Activated CD4-positive, alpha-beta T cell treated with anti-CD3 and anti-CD28 coated beads, Interleukin-2, Interleukin-6, amounts not matched to agents 100 ng/mL and 50 ng/mL, durations not matched to agents 16 hours and 8 hours (primary cell): ENCODE measurements around the gene TBK1.
"Not testable (repeated sequence)": the region's sequence is repeated elsewhere in the genome, so short reads cannot be mapped to it uniquely, and the experiment has no call there.

Experiments used
- DNase-seq: peaks from one replicate; pipeline ENCODE4 v3.0.0-alpha.2; 2020

The TBK1 gene

DNA sequence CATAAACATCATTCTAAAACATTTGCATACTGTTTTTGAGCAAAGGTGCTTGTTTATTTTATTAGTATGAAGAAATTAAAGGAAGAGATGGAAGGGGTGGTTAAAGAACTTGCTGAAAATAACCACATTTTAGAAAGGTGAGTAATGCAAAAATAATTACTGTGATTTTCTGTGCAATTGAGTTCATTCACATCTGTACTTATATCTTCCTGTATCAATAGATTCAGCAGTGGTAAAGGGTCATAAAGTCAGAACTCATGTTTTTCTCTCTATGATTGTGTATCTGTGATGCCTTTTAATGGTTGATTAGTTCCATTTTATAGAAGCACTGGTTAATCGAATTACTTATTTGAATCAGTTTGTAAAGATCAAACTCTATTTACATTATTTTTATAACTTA is 46.0 kb downstream of the TBK1 start:
- DNase-seq = no peak

DNA sequence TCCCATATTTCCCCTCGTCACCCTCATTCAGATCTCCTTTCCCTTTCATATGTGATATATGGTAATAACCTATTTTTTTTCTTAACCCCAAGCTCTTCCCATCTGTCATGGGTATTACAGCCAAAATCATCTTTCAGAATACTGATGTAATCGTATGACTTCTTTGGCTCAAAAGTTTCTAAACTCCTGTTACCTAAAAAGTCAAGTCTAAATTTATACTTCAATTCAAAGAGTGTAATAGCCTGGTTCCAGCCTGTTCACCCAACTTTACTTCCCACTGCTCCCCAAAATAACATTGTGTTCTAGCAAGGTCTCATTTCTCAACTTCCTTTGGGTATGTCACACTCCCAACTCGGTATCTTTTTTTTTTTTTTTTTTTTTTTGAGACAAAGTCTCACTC is 48.5 kb downstream of the TBK1 start:
- no peak for DNase-seq

DNA sequence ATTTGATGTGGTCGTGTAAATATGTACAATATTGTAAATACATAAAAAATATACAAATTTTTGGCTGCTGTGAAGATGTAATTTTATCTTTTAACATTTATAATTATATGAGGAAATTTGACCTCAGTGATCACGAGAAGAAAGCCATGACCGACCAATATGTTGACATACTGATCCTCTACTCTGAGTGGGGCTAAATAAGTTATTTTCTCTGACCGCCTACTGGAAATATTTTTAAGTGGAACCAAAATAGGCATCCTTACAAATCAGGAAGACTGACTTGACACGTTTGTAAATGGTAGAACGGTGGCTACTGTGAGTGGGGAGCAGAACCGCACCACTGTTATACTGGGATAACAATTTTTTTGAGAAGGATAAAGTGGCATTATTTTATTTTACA is 49.6 kb downstream of the TBK1 start:
- no peak for DNase-seq

DNA sequence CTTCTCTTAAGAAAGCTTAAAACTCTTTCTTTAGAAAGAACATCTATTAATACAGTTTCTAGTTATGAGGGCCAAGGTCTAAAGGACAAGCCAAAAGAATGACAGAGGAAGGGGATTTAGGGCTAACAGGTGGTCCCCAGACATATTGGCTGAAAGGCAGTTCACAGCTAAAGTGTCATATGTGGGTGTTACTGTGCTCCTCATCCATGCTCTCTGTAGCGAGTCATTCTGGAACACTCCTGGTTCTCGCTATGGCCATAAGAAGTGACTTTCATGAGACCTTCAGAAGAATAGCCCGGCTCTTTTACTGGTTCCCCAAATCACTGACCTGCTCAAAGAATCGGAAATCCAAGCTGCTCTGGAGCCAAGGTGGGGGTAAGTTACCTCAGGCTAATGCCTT is 55.0 kb downstream of the TBK1 start:
- DNase-seq = no peak

DNA sequence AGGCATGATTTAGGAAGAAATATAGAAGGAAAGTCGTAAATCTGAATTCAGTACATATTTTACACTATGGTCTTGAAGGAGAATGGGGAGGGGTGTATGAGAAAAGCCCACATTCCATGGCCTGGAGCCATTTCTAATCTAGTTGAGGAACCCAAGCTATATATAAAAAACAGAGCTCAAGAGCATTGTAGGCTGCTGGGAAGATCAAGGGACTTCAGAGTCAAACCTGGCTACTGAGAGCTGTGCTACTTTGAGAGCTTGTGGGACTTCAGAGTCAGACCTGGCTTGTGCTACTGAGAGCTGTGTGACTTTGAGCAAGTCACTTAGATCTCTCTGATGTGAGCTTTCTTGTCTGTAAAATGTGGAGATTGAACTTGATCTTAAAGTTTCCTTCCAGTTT is 58.7 kb downstream of the TBK1 start:
- no peak for DNase-seq

DNA sequence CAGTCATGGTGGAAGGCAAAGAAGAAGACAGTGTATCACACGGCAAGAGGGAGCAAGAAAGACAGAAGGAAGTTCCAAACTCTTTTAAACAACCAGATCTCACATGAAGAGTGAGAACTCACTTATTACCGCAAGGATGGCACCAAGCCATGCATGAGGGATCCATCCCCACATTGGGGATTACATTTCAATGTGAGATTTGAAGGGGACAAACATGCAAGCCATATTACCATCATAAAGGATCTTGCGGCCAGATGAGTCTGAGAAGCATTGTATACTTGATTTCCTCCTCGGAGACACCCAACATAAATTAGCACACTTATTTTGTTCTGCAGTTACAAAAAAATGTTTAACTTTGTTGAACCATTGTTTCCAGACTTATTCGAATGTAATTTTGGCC is 66.5 kb downstream of the TBK1 start:
- DNase-seq = no peak

DNA sequence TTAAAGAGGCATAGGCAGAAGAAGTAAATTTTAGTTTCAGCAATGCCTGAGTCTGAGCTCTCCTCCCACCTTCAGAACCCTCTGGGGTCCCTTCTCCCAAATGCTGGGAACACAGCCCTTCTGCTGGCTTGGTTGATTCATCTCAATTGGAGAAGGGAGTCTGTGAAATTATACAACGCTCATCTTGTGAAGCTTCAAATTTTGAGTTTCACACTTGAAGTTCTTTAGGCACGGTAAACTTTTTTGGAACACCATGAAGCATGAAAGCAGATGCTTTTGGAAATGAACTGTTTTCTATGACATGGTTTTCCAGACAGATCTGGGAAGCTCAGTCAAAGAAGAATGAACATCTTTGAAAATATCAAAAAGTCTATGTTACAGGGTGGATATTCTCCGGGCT is 69.9 kb downstream of the TBK1 start:
- DNase-seq = no peak

DNA sequence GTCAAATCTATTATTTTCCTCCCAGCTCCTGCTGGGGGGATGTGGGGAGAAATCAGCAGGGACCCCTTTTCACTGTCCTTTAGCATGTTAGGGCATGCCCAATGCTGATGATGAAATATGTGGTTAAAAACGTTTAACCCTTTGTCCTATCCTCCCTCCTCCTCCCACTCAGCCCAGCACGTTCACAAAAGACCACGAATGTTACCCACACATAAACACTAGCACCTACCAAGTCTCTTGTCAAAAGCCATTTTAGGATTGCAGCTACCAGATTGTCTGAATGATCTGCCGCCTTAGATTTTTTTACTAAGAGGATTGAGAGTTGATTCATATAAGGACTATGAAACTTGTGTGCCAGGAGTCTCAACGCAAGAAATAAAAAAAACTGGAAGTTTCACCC is 70.4 kb downstream of the TBK1 start:
- no peak for DNase-seq

DNA sequence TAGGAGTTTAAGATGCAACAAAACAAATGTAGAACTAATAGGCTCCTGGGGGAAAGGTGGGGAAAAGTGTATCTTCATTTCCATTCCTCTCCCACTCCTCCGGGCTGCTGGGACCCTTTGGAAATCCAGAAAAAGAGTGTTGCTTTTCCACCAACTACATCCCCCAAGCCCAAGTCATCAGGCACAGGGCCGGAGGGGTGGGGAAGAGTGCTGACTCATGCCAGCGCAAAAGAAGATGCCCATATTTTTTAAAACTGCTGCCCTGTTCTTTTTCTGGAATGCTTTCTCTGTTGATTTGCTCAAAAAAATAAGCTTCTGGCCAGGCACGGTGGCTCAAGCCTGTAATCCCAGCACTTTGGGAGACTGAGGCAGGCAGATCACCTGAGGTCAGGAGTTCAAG is 70.9 kb downstream of the TBK1 start:
- DNase-seq = no peak

DNA sequence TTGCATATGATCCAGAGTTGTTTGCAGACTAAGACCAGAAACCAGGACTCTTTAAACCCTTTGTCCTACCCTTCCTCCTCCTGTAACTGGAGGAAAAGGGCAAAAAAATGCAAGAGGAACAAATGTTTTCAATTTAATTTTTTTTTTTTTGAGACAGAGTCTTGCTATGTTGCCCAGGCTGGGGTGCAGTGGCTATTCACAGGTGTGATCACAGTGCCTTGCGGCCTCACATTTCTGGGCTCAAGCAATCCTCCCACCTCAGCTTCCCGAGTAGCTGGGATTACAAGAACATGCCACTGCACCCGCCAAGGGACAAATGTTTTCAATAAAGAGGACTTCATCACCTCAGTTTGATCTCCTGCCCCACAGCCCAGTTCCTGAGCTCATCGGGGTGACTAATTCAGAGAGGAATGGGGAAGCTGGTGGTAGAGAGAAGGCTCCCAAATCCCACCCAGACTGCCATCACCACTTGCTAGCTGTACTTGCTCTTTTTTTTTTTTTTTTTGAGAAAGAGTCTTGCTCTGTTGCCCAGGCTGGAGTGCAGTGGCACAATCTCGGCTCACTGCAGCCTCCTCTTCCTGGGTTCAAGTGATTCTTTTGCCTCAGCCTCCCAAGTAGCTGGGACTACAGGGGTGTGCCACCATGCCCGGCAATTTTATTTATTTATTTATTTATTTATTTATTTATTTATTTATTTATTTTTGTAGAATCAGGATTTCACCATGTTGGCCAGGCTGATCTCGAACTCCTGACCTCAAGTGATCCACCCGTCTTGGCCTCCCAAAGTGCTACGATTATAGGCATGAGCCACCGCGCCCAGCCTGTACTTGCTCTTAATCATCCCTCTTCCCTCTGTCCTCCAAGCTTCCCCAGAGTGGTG is 71.9 kb downstream of the TBK1 start:
- DNase-seq = not testable (repeated sequence)

DNA sequence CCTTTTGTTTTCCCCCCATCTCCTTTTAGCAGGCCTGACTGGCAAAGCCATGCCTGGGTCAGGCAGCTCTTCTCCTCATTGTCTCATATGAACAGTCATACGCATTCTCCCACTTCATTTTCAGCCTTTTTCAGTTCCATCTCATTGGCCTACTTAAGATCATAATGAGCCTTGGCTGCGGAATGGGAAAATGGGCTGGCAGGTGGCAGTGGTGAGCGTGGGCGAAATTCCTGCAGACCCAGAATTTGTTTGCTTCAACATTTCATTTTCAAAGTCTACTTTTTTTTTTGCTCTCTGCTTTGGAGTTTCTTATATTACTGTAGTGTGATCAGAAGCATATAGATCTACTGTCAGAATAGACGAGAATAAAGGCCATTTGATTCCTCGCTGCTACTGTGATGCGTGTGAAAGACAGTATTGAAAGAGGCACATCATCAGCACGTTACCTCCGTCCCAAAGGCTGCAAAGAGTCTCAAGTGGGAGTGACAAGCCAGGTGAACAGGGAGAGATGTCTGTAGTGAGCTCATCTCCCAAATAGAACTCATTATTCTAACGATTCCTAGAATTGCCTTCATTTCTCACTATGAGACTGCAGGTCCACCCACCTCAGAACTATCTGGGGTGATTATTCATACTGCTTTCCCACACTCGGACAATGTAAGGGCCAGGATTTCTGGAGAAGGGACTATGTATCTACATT is 73.7 kb downstream of the TBK1 start:
- no peak for DNase-seq

DNA sequence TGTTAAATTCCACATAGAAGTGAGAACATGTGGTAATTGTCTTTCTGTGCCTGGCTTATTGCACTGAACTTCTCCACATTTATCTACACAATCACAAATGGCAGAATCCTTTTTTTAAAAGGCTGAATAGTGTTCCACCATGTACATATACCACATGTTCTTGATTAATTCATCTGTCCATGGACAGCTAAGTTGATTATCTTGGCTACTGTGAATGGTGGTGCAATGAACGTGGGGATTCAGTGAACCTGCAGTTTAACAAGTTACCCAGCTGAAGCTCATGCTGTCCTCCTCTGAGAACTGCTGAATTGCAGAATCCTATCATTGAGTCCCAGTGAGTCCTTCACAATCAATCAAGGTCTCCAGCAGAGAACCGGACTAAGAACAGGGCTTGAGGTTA is 74.9 kb downstream of the TBK1 start:
- DNase-seq = no peak

DNA sequence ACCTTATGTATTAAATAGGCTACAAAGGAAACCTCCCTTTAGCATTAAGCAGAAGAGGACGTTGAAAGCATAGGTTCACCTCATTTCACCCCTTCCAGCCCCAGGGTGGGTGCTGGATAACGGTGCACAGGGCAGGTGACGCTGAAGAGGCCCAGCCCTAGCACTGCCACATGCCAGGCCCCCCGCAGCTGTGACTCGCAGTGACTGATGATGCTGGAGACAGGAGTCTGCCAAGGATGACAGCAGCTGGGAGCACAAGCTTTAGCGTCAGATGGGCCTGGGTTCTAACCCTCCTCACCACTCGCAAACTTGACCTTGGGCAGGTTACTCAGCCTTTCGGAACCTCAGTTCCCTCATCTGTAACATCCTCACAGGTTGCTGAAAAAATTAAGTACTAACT is 76.7 kb downstream of the TBK1 start:
- no peak for DNase-seq

DNA sequence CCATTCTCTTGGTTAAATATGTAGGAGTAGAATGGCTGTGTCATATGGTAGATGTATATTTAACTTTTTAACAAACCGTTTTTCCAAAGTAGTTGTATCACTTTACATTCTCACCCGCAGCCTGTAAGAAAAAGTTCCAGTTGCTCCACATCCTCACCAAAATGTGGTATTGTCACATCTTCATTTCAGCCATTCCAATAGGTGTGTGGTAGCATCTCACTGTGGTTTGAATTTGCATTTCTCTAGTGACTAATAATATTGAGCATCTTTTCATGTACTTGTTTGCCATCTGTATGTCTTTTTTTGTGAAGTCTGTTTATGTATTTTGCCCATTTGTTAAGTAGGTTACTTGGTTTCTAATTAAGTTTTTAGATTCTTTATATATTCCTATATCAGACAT is 78.6 kb downstream of the TBK1 start:
- DNase-seq = peak; percentile 3

DNA sequence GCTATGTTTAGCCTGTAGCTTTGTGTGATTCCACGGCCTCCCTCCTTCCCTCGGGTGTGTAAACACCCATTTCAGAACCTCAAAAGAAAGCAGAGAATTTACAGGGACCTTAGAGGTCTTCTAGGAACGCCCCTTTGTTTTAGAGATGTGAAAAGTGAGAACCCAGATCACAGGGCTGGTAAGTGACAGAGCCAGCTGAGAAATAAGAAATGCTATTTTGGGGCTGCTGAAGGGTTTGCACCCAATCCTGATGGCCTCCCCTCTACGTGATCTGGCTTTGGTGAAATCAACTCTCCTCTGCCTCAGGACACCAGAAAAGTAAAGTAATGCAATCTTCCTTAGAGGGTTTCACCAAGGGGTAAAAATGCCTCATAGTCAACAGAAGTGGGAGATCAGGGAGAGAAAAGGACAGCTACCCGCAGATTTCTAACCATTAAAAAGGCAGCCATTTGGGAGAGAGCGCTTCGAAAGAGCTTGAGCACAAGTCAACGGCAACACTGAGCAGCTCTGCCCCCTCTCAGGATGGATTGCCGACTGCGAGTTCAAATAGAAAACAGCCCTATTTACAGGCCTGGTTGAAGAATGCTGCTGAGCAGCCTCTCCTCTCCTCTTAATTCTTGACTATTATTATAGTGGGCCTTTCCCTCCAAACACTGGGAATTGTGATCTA is 79.9 kb downstream of the TBK1 start:
- DNase-seq = no peak

DNA sequence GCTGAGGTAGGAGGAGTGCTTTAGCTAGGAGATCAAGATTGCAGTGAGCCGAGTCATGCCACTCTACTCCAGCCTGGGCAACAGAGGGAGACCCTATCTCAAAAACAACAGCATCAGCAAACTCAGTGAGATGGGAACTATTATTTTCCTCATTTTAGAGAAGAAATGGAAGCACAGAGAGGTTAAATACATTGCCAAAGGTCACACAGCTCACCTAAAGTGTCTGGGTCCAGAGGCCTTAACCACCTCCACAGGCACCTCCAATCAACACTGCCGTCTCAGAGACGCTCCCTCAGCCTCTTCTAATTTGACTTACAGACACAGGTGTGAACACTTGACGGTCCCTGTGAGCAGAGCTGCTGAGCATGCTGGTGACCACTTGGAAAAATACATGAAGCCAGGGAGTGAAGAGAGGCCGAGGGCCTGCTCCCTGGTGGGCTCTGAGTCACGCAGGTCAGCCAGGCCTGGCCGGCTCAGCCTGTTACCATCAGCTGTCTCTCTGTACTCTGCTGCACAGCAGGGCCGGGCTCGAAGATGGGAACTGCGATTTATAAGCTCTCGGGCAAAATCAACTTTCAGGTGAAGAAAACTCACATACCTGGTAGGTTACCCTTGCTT is 80.9 kb downstream of the TBK1 start:
- no peak for DNase-seq

DNA sequence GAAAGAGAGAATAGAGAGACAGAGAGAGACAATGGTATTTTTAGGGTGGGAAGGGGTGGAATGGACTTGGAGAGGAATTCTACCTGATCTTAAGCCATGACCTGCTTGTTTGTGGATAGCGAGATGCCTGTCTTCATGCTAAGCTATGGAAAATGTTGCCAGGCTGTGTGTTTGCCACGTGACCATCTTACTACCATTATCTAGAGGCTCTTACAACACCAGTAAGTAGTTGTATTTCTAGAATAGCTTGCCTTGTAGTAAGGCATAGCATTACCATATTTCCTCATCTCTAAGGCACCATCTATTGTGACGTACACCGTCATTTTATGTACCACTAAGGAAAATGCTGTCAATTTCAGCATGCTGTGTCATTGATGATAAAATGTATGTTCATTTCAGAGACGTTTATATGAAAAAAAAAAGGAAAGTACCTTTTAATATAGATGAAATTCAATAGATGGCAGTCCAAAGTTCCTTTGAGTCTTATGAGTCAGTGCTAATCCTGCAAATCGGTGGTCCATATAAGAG is 82.8 kb downstream of the TBK1 start:
- DNase-seq = no peak

DNA sequence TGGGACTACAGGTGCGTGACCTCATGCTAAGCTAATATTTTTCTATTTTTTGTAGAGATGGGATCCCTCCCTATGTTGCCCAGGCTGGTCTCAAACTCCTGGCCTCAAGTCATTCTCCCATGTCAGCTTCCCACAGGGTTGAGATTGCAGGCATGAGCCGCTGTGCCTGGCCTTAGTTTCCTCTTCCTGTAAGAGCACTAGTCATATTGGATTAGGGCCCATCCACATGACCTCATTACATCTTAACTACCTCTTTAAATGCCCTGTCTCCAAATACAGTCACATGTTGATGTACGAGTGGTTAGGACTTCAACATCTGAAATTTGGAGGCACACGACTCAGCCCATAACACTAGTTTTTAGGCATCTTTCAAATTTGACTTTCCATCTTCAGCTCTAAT is 86.2 kb downstream of the TBK1 start:
- DNase-seq = no peak

DNA sequence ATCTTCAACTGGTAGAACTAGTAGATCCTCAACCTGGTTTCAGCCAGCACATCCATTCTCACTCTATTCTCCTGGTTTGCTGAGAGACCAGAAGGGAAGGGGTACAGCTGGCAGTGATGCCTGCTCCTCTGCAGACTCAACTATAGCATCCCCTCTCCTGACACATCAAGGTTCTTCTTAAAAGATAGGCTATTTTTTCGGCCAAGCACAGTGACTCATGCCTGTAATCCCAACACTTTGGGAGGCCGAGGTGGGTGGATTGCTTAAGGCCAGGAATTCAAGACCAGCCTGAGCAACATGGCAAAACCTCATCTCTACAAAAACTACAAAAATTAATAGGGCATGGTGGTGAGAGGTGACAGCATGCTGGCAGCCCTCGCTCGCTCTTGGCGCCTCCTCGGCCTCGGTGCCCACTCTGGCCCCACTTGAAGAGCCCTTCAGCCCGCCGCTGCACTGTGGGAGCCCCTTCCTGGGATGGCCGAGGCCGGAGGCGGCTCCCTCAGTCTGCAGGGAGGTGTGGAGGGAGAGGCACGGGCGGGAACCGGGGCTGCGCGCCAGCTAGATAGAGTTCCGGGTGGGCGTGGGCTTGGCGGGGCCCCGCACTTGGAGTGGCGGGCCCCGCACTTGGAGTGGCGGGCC is 90.6 kb downstream of the TBK1 start:
- DNase-seq = not testable (repeated sequence)

DNA sequence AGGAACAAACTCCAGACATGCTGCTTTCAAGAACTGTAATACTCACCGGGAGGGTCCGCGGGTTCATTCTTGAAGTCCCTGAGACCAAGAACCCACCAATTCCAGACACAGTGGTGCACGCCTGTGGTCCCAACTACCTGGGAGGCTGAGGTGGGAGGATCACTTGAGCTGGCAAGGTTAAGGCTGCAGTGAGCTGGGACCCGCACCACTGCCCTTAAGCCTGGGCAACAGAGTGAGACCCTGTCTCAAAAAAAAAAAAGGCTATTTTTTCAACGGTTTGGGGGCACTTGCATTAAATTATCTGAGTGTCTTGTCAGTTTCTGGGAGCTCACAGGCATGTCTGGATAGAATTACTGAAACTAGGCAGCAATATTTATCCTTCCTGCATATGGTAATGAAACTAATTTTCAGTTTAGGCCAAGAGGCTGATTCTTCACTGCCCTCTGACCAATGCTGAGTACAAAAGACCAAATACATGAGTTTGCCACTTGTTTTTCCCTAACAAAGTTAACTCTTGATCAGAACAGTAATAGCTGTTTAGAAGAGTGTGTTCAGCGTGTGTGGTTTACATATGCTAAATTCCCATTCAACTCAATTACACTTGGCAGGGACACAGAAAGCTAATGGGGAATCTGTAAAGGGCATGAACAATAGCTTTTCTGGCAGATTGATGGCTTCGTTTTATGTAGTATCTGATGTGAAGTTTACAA is 92.6 kb downstream of the TBK1 start:
- DNase-seq = no peak

DNA sequence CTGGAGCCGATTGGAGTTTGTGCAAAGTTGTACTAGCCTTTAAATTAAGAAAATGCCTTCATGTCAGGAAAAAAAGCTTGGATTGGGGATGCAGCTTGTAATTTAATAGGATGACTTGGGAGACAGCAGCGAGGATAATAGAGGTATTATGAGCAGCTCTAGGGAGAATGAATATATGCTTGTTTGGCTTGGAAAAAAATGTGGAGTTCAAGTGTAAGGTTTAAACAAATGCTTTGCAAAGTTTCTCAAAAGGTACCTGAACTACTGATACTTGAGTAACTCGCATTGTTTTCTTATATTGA is 93.1 kb downstream of the TBK1 start:
- no peak for DNase-seq

DNA sequence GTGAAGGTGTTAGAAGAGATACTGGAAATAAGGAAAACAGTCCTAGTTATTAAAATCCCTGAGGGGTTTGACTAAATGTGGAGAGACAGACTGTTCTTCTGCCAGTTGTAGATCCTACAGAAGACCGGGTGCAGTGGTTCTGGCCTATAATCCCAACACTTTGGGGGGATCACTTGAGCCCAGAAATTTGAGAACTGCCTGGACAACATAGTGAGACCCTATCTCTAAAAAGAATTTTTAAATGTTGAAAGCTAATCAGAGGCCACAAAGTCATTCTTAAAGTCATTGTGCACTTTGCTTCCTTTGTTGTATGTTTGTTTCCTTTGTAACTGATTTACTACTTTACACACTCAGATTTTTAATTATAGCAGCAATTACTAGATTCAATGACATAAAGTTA is 97.2 kb downstream of the TBK1 start:
- DNase-seq = no peak
